Adrenal gland (tissue), 5 donors: Measurements from ENCODE around the gene C1QTNF8.

Source experiments
- CTCF ChIP-seq, 6 experiments: fragments of 450-650 bp in 4 of 6; fragments of 200-600 bp in 2 of 6; sonication (generic) in 1 of 6; IDR thresholded peaks; 1 replicate in 5 of 6; 2 replicates in 1 of 6; pipeline versions ENCODE4 v1.5.1 to v1.8.0; 2016 to 2021; ENCODE audit warnings: antibody characterized with exemption in 6 of 6, mild to moderate bottlenecking in 2 of 6, moderate library complexity in 1 of 6
- POLR2A ChIP-seq, 2 donors: fragments of 450-650 bp; IDR thresholded peaks; one replicate each; pipeline ENCODE4 v1.6.1; 2017; ENCODE audit warnings: antibody characterized with exemption in 2 of 2, mild to moderate bottlenecking in 2 of 2, moderate library complexity in 1 of 2
- donor health status: DM: no; HTN: no; CAD: no.

GRCh38 chr16:1043881-1044451 is 52.1 kb downstream of the C1QTNF8 start:
- no peak for TF ChIP-seq CTCF (IDR thresholded peaks at IDR 0.05)
- no peak for TF ChIP-seq POLR2A (IDR thresholded peaks at IDR 0.05)
